GM12878 (cell line): ENCODE data around the gene PCDHGA7. TPM values are rescaled to one million over a fixed set of nuclear protein-coding genes. Genes with fewer than 3 reads are reported as not detected.

ENCODE experiments used
- ATAC-seq: fragments of 200-7000 bp; cut with Tn5 transposase; 3 replicates; pipeline ENCODE4 v1.9.1; 2020; ENCODE audit warnings: mild to moderate bottlenecking, moderate library complexity
- BruUV-seq: library from RNA; stranded (reverse); fragments of 400-500 nt; replicated peaks from 2 replicates; lab custom pipeline; 2021; lab: Mats Ljungman, UMichigan
- CTCF ChIA-PET: fragments of 300-600 bp; sonication (Branson Sonifier 250); formaldehyde crosslinking; extraction: SDS; loops from one replicate; lab custom pipeline; 2021; ENCODE audit warnings: inconsistent platforms; lab: Yijun Ruan, JAX
- POLR2A ChIA-PET: fragments of 350-600 bp; formaldehyde crosslinking; extraction: SDS; loops from one replicate; lab custom pipeline; 2021; ENCODE audit warnings: inconsistent platforms; lab: Charles Lee
- RAD21 ChIA-PET: fragments of 300-600 bp; sonication (Branson Sonifier 250); formaldehyde crosslinking; loops from one replicate; lab custom pipeline; 2023; ENCODE audit warnings: antibody characterized with exemption; ENCODE audit not compliant: unreplicated experiment; lab: Charles Lee
- SMC1A ChIA-PET: fragments of 300-600 bp; sonication (Branson Sonifier 250); formaldehyde crosslinking; loops from one replicate; lab custom pipeline; 2023; ENCODE audit not compliant: unreplicated experiment, uncharacterized antibody; lab: Charles Lee
- DNase-seq: peaks from one replicate; pipeline ENCODE4 v3.0.0-alpha.2; 2011; ENCODE audit warnings: low read depth, low spot score
- FAIRE-seq: peaks from 3 replicates; lab custom pipeline; 2011; peaks lifted over from hg19 to GRCh38; lab: Jason Lieb, UNC
- H2AFZ ChIP-seq: 2 replicates; pipeline ENCODE4 v1.6.0; 2011; ENCODE audit warnings: low read depth, low read length, control low read depth; ENCODE audit not compliant: control insufficient read depth
- H3K27ac ChIP-seq: 2 replicates; pipeline ENCODE4 v1.5.1; 2011; ENCODE audit warnings: control low read depth; ENCODE audit not compliant: control insufficient read depth, insufficient read depth
- H3K27me3 ChIP-seq, 2 experiments: replicated peaks in 1 of 2; 2 replicates each; pipeline versions ENCODE4 v1.6.0 to v1.6.1; 2011; ENCODE audit warnings: low read length in 1 of 2; ENCODE audit not compliant: control insufficient read depth in 2 of 2, insufficient read depth in 2 of 2
- H3K36me3 ChIP-seq, 2 experiments: 2 replicates each; pipeline ENCODE4 v1.5.1; 2011; ENCODE audit warnings: low read length in 1 of 2; ENCODE audit not compliant: control insufficient read depth in 2 of 2, insufficient read depth in 2 of 2
- H3K4me1 ChIP-seq: 2 replicates; pipeline ENCODE4 v1.6.1; 2011; ENCODE audit warnings: mild to moderate bottlenecking, low read length, moderate library complexity, mixed read lengths; ENCODE audit not compliant: control insufficient read depth, insufficient read depth
- H3K4me2 ChIP-seq: 2 replicates; pipeline ENCODE4 v1.6.0; 2011; ENCODE audit warnings: control low read depth; ENCODE audit not compliant: control insufficient read depth, insufficient read depth
- H3K4me3 ChIP-seq: fragments of 200-600 bp; sonication (generic); 2 replicates; pipeline ENCODE4 v1.5.1; 2016
- H3K79me2 ChIP-seq: 2 replicates; pipeline ENCODE4 v1.6.0; 2011; ENCODE audit warnings: low read length; ENCODE audit not compliant: control insufficient read depth, insufficient read depth
- H3K9ac ChIP-seq: 2 replicates; pipeline ENCODE4 v1.8.0; 2011; ENCODE audit warnings: low read length, control low read depth, mixed read lengths; ENCODE audit not compliant: control insufficient read depth, insufficient read depth
- H3K9me3 ChIP-seq: replicated peaks from 3 replicates; pipeline ENCODE4 v1.5.1; 2011; ENCODE audit warnings: mild to moderate bottlenecking, low read length; ENCODE audit not compliant: control insufficient read depth, insufficient read depth
- H4K20me1 ChIP-seq: 2 replicates; pipeline ENCODE4 v1.6.0; 2011; ENCODE audit not compliant: control insufficient read depth, insufficient read depth
- IRF4 ChIP-seq: IDR thresholded peaks from 2 replicates; pipeline ENCODE4 v1.6.1; 2011; ENCODE audit warnings: low read depth, low read length
- MEF2B ChIP-seq: fragments of 450-650 bp; IDR thresholded peaks from 2 replicates; pipeline ENCODE4 v1.6.1; 2018; ENCODE audit warnings: mild to moderate bottlenecking, moderate library complexity; ENCODE audit not compliant: partially characterized antibody, poor library complexity, severe bottlenecking
- MTA3 ChIP-seq: IDR thresholded peaks from 2 replicates; pipeline ENCODE4 v1.6.1; 2012; ENCODE audit warnings: low read length, inconsistent platforms, borderline replicate concordance
- POLR2AphosphoS5 ChIP-seq: IDR thresholded peaks from 2 replicates; pipeline ENCODE4 v1.6.1; 2011; ENCODE audit warnings: mild to moderate bottlenecking, low read length, inconsistent platforms
- POU2F2 ChIP-seq: IDR thresholded peaks from 3 replicates; pipeline ENCODE4 v1.6.1; 2011; ENCODE audit warnings: low read depth, mild to moderate bottlenecking, low read length, borderline replicate concordance
- SMAD5 ChIP-seq: IDR thresholded peaks from 2 replicates; pipeline ENCODE4 v1.6.1; 2016; ENCODE audit warnings: antibody characterized with exemption, low read depth
- TCF3 ChIP-seq: IDR thresholded peaks from 2 replicates; pipeline ENCODE4 v1.6.1; 2012; ENCODE audit warnings: low read depth, mild to moderate bottlenecking, low read length, borderline replicate concordance; ENCODE audit not compliant: insufficient read depth
- ZBED1 ChIP-seq: IDR thresholded peaks from 2 replicates; pipeline ENCODE4 v1.6.1; 2016; ENCODE audit warnings: borderline replicate concordance
- ZBTB11 ChIP-seq: fragments of 450-650 bp; formaldehyde crosslinking; IDR thresholded peaks from 2 replicates; pipeline ENCODE4 v1.5.0; 2022; ENCODE audit warnings: mild to moderate bottlenecking, missing genetic modification characterization
- ZSCAN29 ChIP-seq: fragments of 450-650 bp; IDR thresholded peaks from 2 replicates; pipeline ENCODE4 v1.6.1; 2017; ENCODE audit warnings: mild to moderate bottlenecking, moderate library complexity
- WGBS: methylation state at CpG from one replicate; pipeline ENCODE4 v1.1.6; 2016; ENCODE audit warnings: low lambda C conversion rate; ENCODE audit not compliant: insufficient replicate concordance, insufficient coverage; ENCODE audit errors: missing lambda C conversion rate; 5-methylcytosine and 5-hydroxymethylcytosine counted together
- in situ Hi-C: fragments of 300-500 bp; cut with MboI; formaldehyde crosslinking; loops from 9 replicates; pipeline ENCODE4 v1.14.3; 2018; ENCODE audit warnings: mixed read lengths
- intact Hi-C: fragments of 100-400 bp; cut with micrococcal nuclease; formaldehyde crosslinking; loops from one replicate; pipeline ENCODE4 v1.14.2; 2022; ENCODE audit not compliant: unreplicated experiment
- polyA plus RNA-seq, 11 experiments: library from polyadenylated mRNA; depleted of rRNA in 4 of 11; unstranded in 6 of 11; stranded (reverse) in 5 of 11; fragments of >200 nt; fragmentation: Nextera tagmentation in 4 of 11; fragmentation: Illumina TruSeq in 1 of 11; extraction: Ambion mirVana in 4 of 11; extraction: Trizol in 1 of 11; gene quantifications; 1 replicate in 1 of 11; 2 replicates in 10 of 11; pipeline versions ENCODE4 v1.2.1 to v1.2.3, GENCODE V29; 2011 to 2016; ENCODE audit warnings: inconsistent platforms in 2 of 11, missing spikeins in 2 of 11, low read depth in 1 of 11
- total RNA-seq, 4 experiments: library from RNA; depleted of rRNA in 3 of 4; stranded (reverse); fragments of >200 nt in 3 of 4; fragmentation: Illumina TruSeq in 1 of 4; extraction: Trizol in 1 of 4; gene quantifications; 2 replicates each; pipeline versions ENCODE4 v1.2.1 to v1.2.3, GENCODE V29; 2013 to 2021
- TF ChIP-seq, protein P1 (sequence below): fragments of 450-650 bp; IDR thresholded peaks from 2 replicates; pipeline ENCODE4 v1.6.1; 2016; ENCODE audit warnings: mild to moderate bottlenecking

Gene PCDHGA7
- total and polyA plus RNA-seq, 10 of the 15 experiments (the other 5 are each of a cell fraction or from before 2014, with no cell fraction given) = 0.01 to 0.18 (median 0.08) TPM; not detected in 3

- SMC1A ChIA-PET = interaction anchor here (2.7 kb wide), 1 partner anchor 100 kb away, joined by 22 read pairs; no protein-coding TSS in a partner anchor
- in situ Hi-C loops (no loop called here), intact Hi-C loops (no loop called here)
- Histone ChIP-seq H3K9ac (no peak overlapping the region), H3K79me2 (no peaks in the 10 kb centered on the region), H4K20me1 (no peaks in the 10 kb centered on the region), H3K4me2 (no peak overlapping the region), H3K9me3 (peaks cover 20% of the 10 kb centered on the region; the same call in 2 of the 3 replicates), H2AFZ (no peak overlapping the region), H3K27me3 (no peaks in the 10 kb centered on the region; a peak in 1 of 4 replicates), H3K36me3 (no peaks in the 10 kb centered on the region), H3K4me1 (peaks cover 4% of the 10 kb centered on the region; the same call in 1 of the 2 replicates), H3K4me3 (no peak overlapping the region), H3K27ac (no peak overlapping the region)
- ATAC-seq (no peak), FAIRE-seq (no peak), DNase-seq (no peak)
- RAD21 ChIA-PET = no interaction called here
- TF ChIP-seq TCF3 (no peak), ZBTB11 (CRISPR knock-in tag) (no peak), MEF2B (no peak), IRF4 (no peak), ZBED1 (no peak), ZSCAN29 (no peak), POU2F2 (no peak), SMAD5 (no peak), POLR2AphosphoS5 (no peak), MTA3 (no peak)
- TF ChIP-seq, protein P1, sequence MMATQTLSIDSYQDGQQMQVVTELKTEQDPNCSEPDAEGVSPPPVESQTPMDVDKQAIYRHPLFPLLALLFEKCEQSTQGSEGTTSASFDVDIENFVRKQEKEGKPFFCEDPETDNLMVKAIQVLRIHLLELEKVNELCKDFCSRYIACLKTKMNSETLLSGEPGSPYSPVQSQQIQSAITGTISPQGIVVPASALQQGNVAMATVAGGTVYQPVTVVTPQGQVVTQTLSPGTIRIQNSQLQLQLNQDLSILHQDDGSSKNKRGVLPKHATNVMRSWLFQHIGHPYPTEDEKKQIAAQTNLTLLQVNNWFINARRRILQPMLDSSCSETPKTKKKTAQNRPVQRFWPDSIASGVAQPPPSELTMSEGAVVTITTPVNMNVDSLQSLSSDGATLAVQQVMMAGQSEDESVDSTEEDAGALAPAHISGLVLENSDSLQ = no peak
- POLR2A ChIA-PET = no interaction called here
- 87% methylated on average over 40 of the region's 42 CpGs for WGBS
- CTCF ChIA-PET = interaction anchor here (0.9 to 10.9 kb wide), 6 partner anchors 53 to 141 kb away, joined by 3 to 245 read pairs (median 22); partner anchors contain the start of gene PCDHGC3
- no TSS peak for BruUV-seq
These were observed 40.3 kb downstream of the PCDHGA7 start for GRCh38 chr5:141422742-141423291.
